Measurements from ENCODE around the gene MICA. TPM values are rescaled to one million over a fixed set of nuclear protein-coding genes. Genes with fewer than 3 reads are reported as not detected.

MICA gene
- total and polyA plus RNA-seq, 9 of the 15 experiments (the other 6 are each of a cell fraction or from before 2014, with no cell fraction given), result 11.8 to 24.6 (median 16.7) TPM

- TF ChIP-seq, protein P1, sequence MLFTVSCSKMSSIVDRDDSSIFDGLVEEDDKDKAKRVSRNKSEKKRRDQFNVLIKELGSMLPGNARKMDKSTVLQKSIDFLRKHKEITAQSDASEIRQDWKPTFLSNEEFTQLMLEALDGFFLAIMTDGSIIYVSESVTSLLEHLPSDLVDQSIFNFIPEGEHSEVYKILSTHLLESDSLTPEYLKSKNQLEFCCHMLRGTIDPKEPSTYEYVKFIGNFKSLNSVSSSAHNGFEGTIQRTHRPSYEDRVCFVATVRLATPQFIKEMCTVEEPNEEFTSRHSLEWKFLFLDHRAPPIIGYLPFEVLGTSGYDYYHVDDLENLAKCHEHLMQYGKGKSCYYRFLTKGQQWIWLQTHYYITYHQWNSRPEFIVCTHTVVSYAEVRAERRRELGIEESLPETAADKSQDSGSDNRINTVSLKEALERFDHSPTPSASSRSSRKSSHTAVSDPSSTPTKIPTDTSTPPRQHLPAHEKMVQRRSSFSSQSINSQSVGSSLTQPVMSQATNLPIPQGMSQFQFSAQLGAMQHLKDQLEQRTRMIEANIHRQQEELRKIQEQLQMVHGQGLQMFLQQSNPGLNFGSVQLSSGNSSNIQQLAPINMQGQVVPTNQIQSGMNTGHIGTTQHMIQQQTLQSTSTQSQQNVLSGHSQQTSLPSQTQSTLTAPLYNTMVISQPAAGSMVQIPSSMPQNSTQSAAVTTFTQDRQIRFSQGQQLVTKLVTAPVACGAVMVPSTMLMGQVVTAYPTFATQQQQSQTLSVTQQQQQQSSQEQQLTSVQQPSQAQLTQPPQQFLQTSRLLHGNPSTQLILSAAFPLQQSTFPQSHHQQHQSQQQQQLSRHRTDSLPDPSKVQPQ (CRISPR knock-in tag; IDR thresholded peaks at IDR 0.05; ENCODE audit: borderline replicate concordance), result no peak
- TF ChIP-seq ZNF57 (CRISPR knock-in tag; IDR thresholded peaks at IDR 0.05) (no peak), USF1 (CRISPR knock-in tag; IDR thresholded peaks at IDR 0.05) (no peak), HCFC1 (IDR thresholded peaks at IDR 0.05; ENCODE audit: low read depth, low read length) (peak; percentile 55; the same call in 1 of the 2 replicates), ZC3H11A (IDR thresholded peaks at IDR 0.05; ENCODE audit: low read depth, low read length) (peak; percentile 17; the same call in 1 of the 2 replicates), CHCHD3 (CRISPR knock-in tag; IDR thresholded peaks at IDR 0.05) (0 out of 2 replicates have a peak, but pooled peaks have one; percentile 53), ZNF695 (CRISPR knock-in tag; IDR thresholded peaks at IDR 0.05) (no peak), ERF (CRISPR knock-in tag; IDR thresholded peaks at IDR 0.05) (no peak), KAT8 (IDR thresholded peaks at IDR 0.05; ENCODE audit: low read depth) (no peak), TFAM (CRISPR knock-in tag; conservative IDR thresholded peaks at IDR 0.05) (no peak), ZNF311 (CRISPR knock-in tag; IDR thresholded peaks at IDR 0.05) (no peak), RNF2 (IDR thresholded peaks at IDR 0.05) (0 out of 2 replicates have a peak, but pooled peaks have one; percentile 16), ZFX (CRISPR knock-in tag; IDR thresholded peaks at IDR 0.05) (peak; percentile 92), ZNF224 (CRISPR knock-in tag; IDR thresholded peaks at IDR 0.05) (no peak), DACH1 (IDR thresholded peaks at IDR 0.05; ENCODE audit: partially characterized antibody) (no peak), ELK3 (CRISPR knock-in tag; IDR thresholded peaks at IDR 0.05) (no peak), TAF7 (tag; IDR thresholded peaks at IDR 0.05) (no peak)
- TF ChIP-seq, protein P2, sequence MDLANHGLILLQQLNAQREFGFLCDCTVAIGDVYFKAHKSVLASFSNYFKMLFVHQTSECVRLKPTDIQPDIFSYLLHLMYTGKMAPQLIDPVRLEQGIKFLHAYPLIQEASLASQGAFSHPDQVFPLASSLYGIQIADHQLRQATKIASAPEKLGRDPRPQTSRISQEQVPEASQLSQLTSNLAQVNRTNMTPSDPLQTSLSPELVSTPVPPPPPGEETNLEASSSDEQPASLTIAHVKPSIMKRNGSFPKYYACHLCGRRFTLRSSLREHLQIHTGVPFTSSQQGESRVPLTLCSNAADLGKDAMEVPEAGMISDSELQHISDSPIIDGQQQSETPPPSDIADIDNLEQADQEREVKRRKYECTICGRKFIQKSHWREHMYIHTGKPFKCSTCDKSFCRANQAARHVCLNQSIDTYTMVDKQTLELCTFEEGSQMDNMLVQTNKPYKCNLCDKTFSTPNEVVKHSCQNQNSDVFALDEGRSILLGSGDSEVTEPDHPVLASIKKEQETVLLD (IDR thresholded peaks at IDR 0.05), result no peak; the same call in 1 of the 2 replicates
- TF ChIP-seq, protein P3, sequence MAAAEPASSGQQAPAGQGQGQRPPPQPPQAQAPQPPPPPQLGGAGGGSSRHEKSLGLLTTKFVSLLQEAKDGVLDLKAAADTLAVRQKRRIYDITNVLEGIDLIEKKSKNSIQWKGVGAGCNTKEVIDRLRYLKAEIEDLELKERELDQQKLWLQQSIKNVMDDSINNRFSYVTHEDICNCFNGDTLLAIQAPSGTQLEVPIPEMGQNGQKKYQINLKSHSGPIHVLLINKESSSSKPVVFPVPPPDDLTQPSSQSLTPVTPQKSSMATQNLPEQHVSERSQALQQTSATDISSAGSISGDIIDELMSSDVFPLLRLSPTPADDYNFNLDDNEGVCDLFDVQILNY (CRISPR knock-in tag; IDR thresholded peaks at IDR 0.05), result peak; percentile 62; the same call in 1 of the 2 replicates
- TF ChIP-seq, protein P4, sequence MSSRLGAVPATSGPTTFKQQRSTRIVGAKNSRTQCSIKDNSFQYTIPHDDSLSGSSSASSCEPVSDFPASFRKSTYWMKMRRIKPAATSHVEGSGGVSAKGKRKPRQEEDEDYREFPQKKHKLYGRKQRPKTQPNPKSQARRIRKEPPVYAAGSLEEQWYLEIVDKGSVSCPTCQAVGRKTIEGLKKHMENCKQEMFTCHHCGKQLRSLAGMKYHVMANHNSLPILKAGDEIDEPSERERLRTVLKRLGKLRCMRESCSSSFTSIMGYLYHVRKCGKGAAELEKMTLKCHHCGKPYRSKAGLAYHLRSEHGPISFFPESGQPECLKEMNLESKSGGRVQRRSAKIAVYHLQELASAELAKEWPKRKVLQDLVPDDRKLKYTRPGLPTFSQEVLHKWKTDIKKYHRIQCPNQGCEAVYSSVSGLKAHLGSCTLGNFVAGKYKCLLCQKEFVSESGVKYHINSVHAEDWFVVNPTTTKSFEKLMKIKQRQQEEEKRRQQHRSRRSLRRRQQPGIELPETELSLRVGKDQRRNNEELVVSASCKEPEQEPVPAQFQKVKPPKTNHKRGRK (tag; IDR thresholded peaks at IDR 0.05), result peak; percentile 68
Measured at GRCh38 chr6:31399589-31400466, 3.6 kb upstream of the MICA start (continued).
